ENCODE results near the gene UROC1.

Gene UROC1

DNA sequence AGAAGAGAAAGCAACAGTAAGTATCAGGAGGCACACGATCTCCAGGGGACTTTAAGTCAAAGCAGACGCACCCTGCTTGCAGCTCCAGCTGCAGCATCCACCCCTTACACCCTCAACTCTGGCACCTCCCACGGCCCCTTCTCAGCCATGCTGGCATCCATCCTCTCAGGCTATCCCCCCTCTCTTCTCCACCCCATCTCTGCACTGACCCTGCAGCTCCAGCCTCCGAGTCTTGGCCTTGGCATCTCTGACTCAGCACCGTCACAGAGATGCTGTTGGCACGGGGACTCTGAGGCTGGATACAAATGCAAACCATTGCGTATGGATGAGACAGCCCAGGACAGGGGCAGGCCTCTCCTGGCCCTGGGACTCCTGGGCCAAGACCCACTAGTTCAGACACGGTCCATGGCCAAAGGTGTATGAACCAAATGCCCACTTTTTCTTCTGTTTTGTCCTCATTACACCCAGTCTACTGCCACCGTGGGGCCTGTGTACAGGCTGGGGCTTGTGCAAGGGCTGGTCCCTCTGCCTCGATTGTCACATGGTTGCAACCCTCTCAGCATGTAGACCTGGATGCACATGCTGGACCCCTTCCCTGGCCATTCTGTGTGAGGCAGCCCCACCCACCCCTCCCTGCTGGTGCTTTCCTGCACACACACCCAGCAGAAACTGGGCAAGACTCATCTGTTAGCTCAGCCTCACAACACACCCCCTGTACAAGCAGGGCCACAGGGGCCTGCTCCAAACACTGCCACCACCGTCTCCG, 23.2 kb downstream of the UROC1 start:
- no peak for DNase-seq

- DNase-seq = no peak
Measured at GRCh38 chr3:126493739-126494138, 23.8 kb downstream of the UROC1 start.

DNA sequence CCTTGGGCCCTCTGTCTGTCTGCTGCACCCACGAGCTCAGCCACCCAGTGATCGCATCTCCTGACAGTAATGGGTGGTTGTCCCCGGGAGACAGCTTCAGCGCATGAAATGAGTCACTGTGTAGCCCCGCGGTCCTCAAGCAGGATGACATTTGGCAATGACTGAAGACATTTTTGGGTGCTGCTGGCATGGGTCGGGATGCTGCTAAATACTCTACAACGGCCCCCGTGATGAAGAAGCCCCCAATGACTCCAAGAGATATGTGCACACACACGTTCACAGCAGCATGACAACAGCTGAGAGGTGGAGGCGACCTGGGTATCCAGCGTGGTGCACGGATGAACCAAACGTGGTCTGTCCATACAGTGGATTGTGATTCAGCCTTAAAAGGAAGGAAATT, 24.5 kb downstream of the UROC1 start:
- DNase-seq = no peak

- DNase-seq = no peak
Measured at GRCh38 chr3:126491221-126492013, 26.2 kb downstream of the UROC1 start.

DNA sequence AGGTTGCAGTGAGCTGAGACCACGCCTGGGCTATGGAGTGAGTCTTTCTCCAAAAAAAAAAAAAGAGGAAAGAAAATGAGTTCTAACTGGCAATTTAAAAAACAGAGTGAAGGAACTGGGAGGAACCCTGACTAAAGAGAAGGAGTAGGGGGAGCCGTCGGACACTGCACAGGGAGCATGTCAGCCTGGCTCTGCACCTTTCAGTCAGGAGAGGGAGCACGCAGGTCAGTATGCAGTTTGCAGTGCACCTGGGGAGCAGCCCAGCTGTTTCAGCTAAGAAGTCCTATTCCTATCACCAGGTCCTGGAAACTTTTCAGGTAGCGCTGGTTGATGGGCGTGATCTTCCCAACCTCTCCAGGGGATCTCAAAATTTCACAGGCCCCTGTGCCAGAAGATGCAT, 27.0 kb downstream of the UROC1 start:
- no peak for DNase-seq

DNA sequence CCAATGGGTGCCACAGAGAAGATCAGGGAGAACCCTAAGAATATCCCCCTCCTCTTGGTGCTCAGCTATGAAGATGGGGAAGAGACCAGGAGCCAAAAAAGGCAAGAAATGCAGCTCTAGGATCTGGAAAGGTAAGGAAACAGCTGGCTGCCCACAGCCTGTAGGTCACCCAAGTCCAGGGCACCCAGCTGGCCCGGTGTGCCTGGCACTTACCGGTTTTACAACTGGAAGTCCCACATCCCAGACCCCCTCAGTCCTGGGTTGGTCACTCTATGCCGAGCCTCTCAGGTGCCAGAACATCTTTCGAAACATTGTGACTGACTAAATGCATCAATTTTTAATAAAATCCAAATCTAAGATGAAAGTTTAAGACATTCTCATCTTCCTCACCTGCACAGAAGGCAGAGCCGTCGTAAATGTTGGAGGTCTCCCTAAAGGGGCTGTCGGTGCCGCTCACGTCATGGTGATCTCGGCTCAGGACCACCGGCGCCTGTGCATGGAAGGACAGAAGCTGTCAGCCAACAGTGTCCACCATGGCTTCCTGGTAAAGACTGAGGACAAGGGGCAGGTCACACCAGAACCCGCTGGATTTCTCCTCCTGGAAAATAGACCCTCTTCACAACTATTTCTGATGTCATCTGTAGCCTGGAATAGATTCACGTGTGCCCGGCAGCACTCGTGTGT, 28.5 kb downstream of the UROC1 start:
- no peak for DNase-seq

DNA sequence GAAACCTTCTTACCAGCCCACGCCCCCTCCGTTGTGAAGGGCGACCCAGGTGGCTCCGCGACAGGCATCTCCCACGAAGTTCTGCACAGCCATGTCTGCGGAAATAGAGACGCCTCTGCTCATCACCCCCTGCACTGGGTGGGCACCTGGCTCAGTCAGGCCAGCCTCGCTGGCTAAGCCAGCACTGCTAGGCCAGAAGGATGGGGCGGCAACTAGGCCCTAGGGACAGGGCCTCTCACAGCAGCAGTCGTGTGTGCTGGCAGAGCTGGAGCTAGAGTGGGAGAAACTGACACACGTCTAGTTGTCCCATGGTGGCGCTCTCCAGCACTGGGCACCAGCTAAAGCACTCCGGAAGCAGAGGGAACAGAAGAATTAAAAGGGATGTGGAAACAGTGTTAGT, 29.4 kb downstream of the UROC1 start:
- no peak for DNase-seq

GRCh38 chr3:126487151-126487771, 30.3 kb downstream of the UROC1 start:
- no peak for DNase-seq

DNA sequence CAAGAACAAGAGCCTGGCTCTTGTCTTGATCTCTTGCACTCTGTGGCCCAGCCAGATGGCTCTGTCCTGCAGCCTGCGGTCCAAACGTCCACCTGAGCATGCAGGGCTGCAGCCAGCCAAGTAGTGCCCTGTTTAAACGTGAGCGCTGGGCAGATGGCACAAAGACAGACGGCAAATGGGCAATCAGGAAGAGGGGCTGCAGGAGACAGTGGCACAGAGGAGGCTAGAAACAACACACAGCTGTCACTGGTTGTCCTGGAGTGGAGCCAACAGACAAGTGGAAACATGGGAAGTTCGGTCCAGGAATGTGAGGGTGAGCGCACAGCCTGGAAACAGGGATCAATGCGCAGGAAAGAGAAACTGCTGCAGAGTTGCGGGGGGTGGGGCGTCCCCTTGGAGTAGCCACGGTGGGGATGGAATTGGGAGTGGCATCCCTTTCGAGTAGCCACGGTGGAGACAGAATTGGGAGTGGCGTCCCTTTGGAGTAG, 31.2 kb downstream of the UROC1 start:
- no peak for DNase-seq

- no peak for DNase-seq
Measured at GRCh38 chr3:126485956-126486355, 31.6 kb downstream of the UROC1 start.

- no peak for DNase-seq
Measured at GRCh38 chr3:126485176-126485897, 32.2 kb downstream of the UROC1 start.

DNA sequence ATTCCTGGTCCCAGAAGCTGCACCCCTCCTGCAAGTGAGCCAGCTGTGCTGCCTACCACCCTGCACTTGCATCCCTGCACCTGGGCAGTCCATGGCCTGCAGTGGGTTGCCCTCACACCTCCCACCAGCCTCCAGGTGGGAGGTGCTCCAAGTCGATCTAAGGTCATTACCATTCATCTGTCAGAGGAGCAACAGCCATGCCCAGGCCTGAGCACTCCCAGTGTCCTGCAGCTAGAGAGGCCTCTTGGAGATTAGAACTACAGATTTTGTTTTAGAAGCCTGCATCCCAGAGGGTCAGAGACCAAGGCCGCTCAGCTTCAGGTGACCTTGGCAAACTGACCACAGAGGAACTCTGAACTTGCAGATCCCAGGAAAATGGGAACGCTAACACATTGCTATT, 32.9 kb downstream of the UROC1 start:
- DNase-seq = no peak

- no peak for DNase-seq
Measured at GRCh38 chr3:126484148-126484547, 33.4 kb downstream of the UROC1 start.

GRCh38 chr3:126483321-126483761, 34.2 kb downstream of the UROC1 start:
- no peak for DNase-seq

DNA sequence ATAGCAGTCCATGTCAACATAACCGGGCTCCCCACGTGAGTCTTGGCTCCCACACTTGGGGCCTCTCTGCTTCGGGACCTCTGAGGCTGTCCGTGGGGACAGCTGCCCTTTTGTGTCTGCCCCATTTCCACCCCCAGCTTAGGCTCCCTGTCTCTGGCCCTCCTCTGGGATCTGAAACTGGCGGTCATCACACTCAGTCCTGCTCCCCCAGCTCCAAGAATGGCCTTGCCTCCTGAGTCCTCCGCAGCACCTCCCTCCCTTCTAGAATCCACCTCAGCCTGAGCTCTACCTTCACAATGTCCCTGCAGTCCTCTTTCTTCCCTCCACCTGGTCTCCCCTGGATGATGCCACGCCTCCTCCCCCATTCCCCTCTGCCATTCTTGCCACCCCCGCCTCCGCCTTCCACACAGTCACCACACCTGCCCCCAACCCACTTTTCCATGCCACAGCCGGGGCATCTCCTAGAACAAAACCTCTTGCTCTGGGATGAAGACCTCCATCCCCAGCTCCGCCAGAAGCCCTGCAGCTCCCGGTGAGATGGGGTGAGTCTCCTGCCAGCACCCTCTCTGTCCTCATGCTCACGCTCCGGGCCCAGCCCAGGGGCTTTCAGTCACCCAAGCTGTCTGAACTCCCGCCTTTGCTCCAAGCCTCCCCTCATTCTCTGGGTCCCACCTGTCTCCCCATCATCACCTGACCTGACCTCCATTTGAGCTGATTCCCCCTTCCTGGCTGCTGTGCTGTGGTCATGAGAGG, 34.9 kb downstream of the UROC1 start:
- DNase-seq = no peak

GRCh38 chr3:126481808-126482502, 35.6 kb downstream of the UROC1 start:
- no peak for DNase-seq

DNA sequence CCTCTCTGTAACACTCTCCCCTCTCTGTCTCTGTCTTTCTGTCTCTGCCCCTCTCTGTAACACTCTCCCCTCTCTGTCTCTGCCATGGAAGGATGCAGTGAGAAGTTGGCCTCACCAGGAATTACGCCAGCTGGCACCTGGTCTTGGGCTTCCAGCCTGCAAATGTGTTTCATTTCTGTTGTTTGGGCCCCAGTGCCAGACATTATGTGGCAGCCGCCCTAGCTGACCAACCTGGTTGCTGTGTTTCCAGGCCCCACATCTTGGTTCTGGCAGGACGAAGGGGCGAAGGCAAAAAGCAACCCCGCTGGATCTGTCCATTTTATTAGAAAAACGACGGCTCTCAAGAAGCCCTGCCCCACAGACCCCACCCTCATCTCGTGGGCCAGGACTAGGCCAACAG, 36.7 kb downstream of the UROC1 start:
- DNase-seq = no peak

- no peak for DNase-seq
Measured at GRCh38 chr3:126480206-126480605, 37.4 kb downstream of the UROC1 start.

DNA sequence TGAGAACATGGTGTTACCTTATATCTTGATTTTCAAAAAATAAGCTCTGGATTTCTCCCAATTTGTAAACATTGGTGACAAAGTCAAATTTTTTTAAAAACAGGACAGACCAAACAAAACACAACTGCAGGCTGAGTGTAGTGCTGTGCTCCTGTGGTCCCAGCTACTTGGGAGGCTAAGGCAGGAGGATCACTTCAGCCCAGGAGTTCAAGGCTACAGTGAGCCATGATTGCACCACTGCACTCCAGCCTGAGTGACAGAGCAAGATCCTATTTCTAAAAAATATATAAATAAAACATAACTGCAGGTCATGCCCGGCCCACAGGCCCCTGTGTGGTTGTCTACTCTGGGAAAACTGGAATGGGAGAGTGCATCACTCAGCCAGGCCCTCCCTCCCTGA, 37.9 kb downstream of the UROC1 start:
- DNase-seq = no peak

DNA sequence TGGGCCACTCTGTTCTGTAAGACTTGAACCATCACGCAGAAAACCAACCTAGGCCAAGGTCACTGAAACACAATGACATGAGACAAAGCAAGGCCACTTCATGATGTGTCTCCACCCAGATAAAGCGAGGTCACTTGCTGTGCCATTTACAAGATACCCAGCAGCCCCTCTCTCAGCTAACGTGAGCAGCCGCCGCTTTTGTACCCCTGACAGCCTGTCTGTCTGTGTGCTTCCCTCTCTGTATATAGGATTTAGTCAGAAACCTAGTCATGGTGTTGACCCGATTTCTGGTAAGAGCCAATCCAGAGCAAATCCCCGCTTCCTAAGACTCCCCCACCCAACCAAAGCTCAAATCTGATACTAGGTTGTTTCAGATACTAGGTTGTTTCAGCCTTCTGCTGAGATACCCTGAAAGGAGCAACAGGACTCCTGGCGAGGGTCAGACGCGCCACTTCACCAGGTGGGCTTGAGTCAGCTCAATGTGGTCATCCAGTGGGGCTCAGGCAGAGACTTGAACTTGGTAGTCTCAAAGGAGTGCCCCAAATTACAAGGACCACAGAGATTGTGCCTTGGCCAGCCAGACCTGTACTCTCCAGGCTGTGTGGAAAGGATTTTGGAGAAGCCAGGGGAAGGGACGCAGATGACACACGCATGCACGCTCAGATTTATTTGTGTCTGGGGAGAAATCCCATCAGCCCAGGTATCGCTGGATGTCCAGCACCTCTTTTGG, 38.8 kb downstream of the UROC1 start:
- no peak for DNase-seq

DNA sequence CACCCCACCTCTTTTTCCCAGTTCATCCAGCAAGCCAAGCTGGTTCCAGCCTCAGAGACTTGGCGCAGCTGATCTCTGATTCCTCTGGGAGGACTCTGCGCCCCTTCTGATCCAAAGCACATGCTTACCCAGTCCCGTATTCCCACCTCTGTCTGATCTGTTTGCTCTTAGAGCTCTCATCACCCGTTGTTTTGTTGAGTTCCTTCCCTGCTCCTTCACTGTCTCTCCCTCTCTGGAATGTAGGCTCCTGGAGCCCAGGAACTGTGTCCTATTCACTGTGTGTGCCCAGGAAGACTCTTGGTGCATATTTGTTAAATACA, 40.6 kb downstream of the UROC1 start:
- DNase-seq = no peak
